PC-3 (cell line): ENCODE results near the gene SPG11. TPM values are rescaled to one million over a fixed set of nuclear protein-coding genes. Genes with fewer than 3 reads are reported as not detected.
"Not testable (repeated sequence)": the region's sequence is repeated elsewhere in the genome, so short reads cannot be mapped to it uniquely, and the experiment has no call there.

Source experiments
- ATAC-seq: fragments of 200-7000 bp; cut with Tn5 transposase; 2 replicates; pipeline ENCODE4 v1.9.1; 2020; ENCODE audit warnings: mild to moderate bottlenecking, moderate library complexity
- BruUV-seq: library from RNA; stranded (reverse); fragments of 400-500 nt; replicated peaks from 2 replicates; lab custom pipeline; 2021; lab: Mats Ljungman, UMichigan
- CTCF ChIA-PET: fragments of 300-600 bp; sonication (Branson Sonifier 250); formaldehyde crosslinking; loops from one replicate; lab custom pipeline; 2022; ENCODE audit warnings: antibody characterized with exemption; lab: Charles Lee
- POLR2A ChIA-PET: fragments of 300-600 bp; sonication (Branson Sonifier 250); formaldehyde crosslinking; loops from one replicate; lab custom pipeline; 2022; ENCODE audit warnings: antibody characterized with exemption; ENCODE audit not compliant: unreplicated experiment; lab: Charles Lee
- DNase-seq: peaks from one replicate; pipeline ENCODE4 v3.0.0-alpha.2; 2015
- H2AFZ ChIP-seq: fragments of 300-600 bp; sonication (generic); 2 replicates; pipeline ENCODE4 v1.6.0; 2016; ENCODE audit warnings: antibody characterized with exemption, low read length
- H3F3A ChIP-seq: fragments of 300-600 bp; sonication (generic); one replicate; pipeline ENCODE4 v1.6.0; 2017; ENCODE audit warnings: antibody characterized with exemption, low read length, control low read depth, mild to moderate bottlenecking; ENCODE audit not compliant: unreplicated experiment
- H3K27ac ChIP-seq: fragments of 300-600 bp; sonication (generic); 2 replicates; pipeline ENCODE4 v1.5.1; 2016; ENCODE audit warnings: mild to moderate bottlenecking, low read length
- H3K27me3 ChIP-seq: fragments of 300-600 bp; sonication (generic); 2 replicates; pipeline ENCODE4 v1.6.1; 2016; ENCODE audit warnings: low read length, mixed read lengths
- H3K36me3 ChIP-seq: fragments of 300-600 bp; sonication (generic); 2 replicates; pipeline ENCODE4 v1.6.1; 2016; ENCODE audit warnings: low read depth, mixed run types, low read length, mixed read lengths
- H3K4me1 ChIP-seq: fragments of 300-600 bp; sonication (generic); 2 replicates; pipeline ENCODE4 v1.5.1; 2016; ENCODE audit warnings: low read length; ENCODE audit not compliant: insufficient read depth
- H3K4me2 ChIP-seq: fragments of 300-600 bp; sonication (generic); 2 replicates; pipeline ENCODE4 v1.6.0; 2016; ENCODE audit warnings: low read length
- H3K4me3 ChIP-seq: fragments of 300-600 bp; sonication (generic); 2 replicates; pipeline ENCODE4 v1.5.1; 2016; ENCODE audit warnings: mild to moderate bottlenecking, low read length, mixed read lengths
- H3K79me2 ChIP-seq: fragments of 300-600 bp; sonication (generic); 2 replicates; pipeline ENCODE4 v1.6.1; 2017; ENCODE audit warnings: low read length, mixed read lengths
- H3K9ac ChIP-seq: fragments of 300-600 bp; sonication (generic); 2 replicates; pipeline ENCODE4 v1.6.0; 2016; ENCODE audit warnings: mild to moderate bottlenecking, low read length
- H3K9me2 ChIP-seq: fragments of 300-600 bp; sonication (generic); replicated peaks from 2 replicates; pipeline ENCODE4 v1.6.1; 2016; ENCODE audit warnings: mixed run types, low read length, mixed read lengths
- H3K9me3 ChIP-seq: fragments of 300-600 bp; sonication (generic); 2 replicates; pipeline ENCODE4 v1.6.1; 2016; ENCODE audit warnings: low read length, mixed read lengths
- H4K20me1 ChIP-seq: fragments of 300-600 bp; sonication (generic); 2 replicates; pipeline ENCODE4 v1.6.1; 2016; ENCODE audit warnings: low read length, mixed read lengths
- CTCF ChIP-seq: fragments of 300-600 bp; sonication (generic); conservative IDR thresholded peaks from 2 replicates; pipeline ENCODE4 v1.5.1; 2017; ENCODE audit warnings: antibody characterized with exemption, low read depth, mild to moderate bottlenecking, low read length
- EZH2 ChIP-seq: fragments of 300-600 bp; sonication (generic); IDR thresholded peaks from one replicate; pipeline ENCODE4 v1.6.1; 2017; ENCODE audit warnings: antibody characterized with exemption, mild to moderate bottlenecking, low read length; ENCODE audit not compliant: unreplicated experiment
- EZH2phosphoT487 ChIP-seq: fragments of 300-600 bp; sonication (generic); IDR thresholded peaks from 2 replicates; pipeline ENCODE4 v1.6.1; 2018; ENCODE audit warnings: mild to moderate bottlenecking, antibody characterized with exemption, low read length, borderline replicate concordance
- intact Hi-C: fragments of 100-400 bp; cut with micrococcal nuclease; formaldehyde crosslinking; loops from 2 replicates; pipeline ENCODE4 v1.9.0; 2023
- total RNA-seq: library from RNA; depleted of rRNA; stranded (reverse); fragments of >200 nt; gene quantifications from 2 replicates; pipeline ENCODE4 v1.2.3, GENCODE V29; 2014

The SPG11 gene
- total RNA-seq, 1 experiment from 2014 or later = 37.2 TPM

- TF ChIP-seq EZH2phosphoT487 = no peak
- TF ChIP-seq CTCF = no peak
- no peak for TF ChIP-seq EZH2
- intact Hi-C loops = no loop called here
- no TSS peak for BruUV-seq
- Histone ChIP-seq H3K27ac (no peak overlapping the region), H3K27me3 (no peaks in the 10 kb centered on the region), H3K9ac (no peak overlapping the region), H3K9me2 (no peaks in the 10 kb centered on the region), H3F3A (no peaks in the 10 kb centered on the region), H3K4me1 (peaks cover 13% of the 10 kb centered on the region), H3K4me2 (no peak overlapping the region), H4K20me1 (peaks cover 24% of the 10 kb centered on the region), H3K4me3 (no peak overlapping the region), H3K36me3 (peaks cover 78% of the 10 kb centered on the region), H3K9me3 (no peaks in the 10 kb centered on the region), H3K79me2 (peaks cover 29% of the 10 kb centered on the region), H2AFZ (no peak overlapping the region)
- DNase-seq (no peak), ATAC-seq (no peak)
- CTCF ChIA-PET = no interaction called here
- POLR2A ChIA-PET = no interaction called here
Observed at GRCh38 chr15:44554934-44555723, 108.3 kb downstream of the SPG11 start.

- H2AFZ ChIP-seq = no peak overlapping the region
- ChIA-PET CTCF (interaction anchor here (1.0 kb wide), 2 partner anchors 11 to 122 kb away, joined by 3 to 5 read pairs; no protein-coding TSS in a partner anchor), POLR2A (interaction anchor here (0.6 kb wide), 1 partner anchor 148 kb away, joined by 3 read pairs; no protein-coding TSS in a partner anchor)
- no peaks in the 10 kb centered on the region for H3K9me2 ChIP-seq
- no peak overlapping the region for H3K9ac ChIP-seq
- no peak; the same call in 1 of the 2 replicates for TF ChIP-seq CTCF
- TF ChIP-seq EZH2phosphoT487 = no peak
- TF ChIP-seq EZH2 = no peak
- peaks cover 44% of the 10 kb centered on the region for H4K20me1 ChIP-seq
- no peak for DNase-seq
- H3K4me2 ChIP-seq = no peak overlapping the region
- H3K36me3 ChIP-seq = peaks cover 57% of the 10 kb centered on the region
- intact Hi-C loops = no loop called here
- no peak for ATAC-seq
- peaks cover 8% of the 10 kb centered on the region for H3K4me1 ChIP-seq
- no TSS peak for BruUV-seq
- H3K27me3 ChIP-seq = no peaks in the 10 kb centered on the region
- peaks cover 68% of the 10 kb centered on the region for H3K79me2 ChIP-seq
- no peak overlapping the region for H3K4me3 ChIP-seq
- no peaks in the 10 kb centered on the region for H3F3A ChIP-seq
- H3K27ac ChIP-seq = no peak overlapping the region
- H3K9me3 ChIP-seq = no peaks in the 10 kb centered on the region
Observed at GRCh38 chr15:44550734-44551133, 112.7 kb downstream of the SPG11 start.

- DNase-seq = peak; percentile 62
- H4K20me1 ChIP-seq = peaks cover 45% of the 10 kb centered on the region
- intact Hi-C loops = no loop called here
- H3K9me3 ChIP-seq = no peaks in the 10 kb centered on the region
- no peak overlapping the region for H3K9ac ChIP-seq
- no peak overlapping the region for H2AFZ ChIP-seq
- H3K9me2 ChIP-seq = no peaks in the 10 kb centered on the region
- H3K4me2 ChIP-seq = no peak overlapping the region
- CTCF ChIA-PET = interaction anchor here (0.6 to 1.0 kb wide), 4 partner anchors 11 to 1376 kb away, joined by 3 to 5 read pairs (median 4); no protein-coding TSS in a partner anchor
- no TSS peak for BruUV-seq
- peak; percentile 64 for ATAC-seq
- no peaks in the 10 kb centered on the region for H3K27me3 ChIP-seq
- TF ChIP-seq EZH2 = no peak
- TF ChIP-seq CTCF = peak; percentile 65
- H3K4me3 ChIP-seq = no peak overlapping the region
- peaks cover 55% of the 10 kb centered on the region for H3K36me3 ChIP-seq
- POLR2A ChIA-PET = interaction anchor here (0.6 to 0.7 kb wide), 4 partner anchors 58 to 610 kb away, joined by 3 to 7 read pairs (median 6); no protein-coding TSS in a partner anchor
- no peak overlapping the region for H3K27ac ChIP-seq
- H3K79me2 ChIP-seq = peaks cover 73% of the 10 kb centered on the region
- peaks cover 13% of the 10 kb centered on the region for H3K4me1 ChIP-seq
- H3F3A ChIP-seq = no peaks in the 10 kb centered on the region
Observed at GRCh38 chr15:44550256-44550655, 113.2 kb downstream of the SPG11 start.

- CTCF ChIA-PET, BruUV-seq, H3K27me3 ChIP-seq, ATAC-seq, DNase-seq, H2AFZ ChIP-seq, H3K9me2 ChIP-seq, intact Hi-C loops, H3F3A ChIP-seq, H3K4me2 ChIP-seq, H3K9ac ChIP-seq, H3K9me3 ChIP-seq, H3K27ac ChIP-seq, H3K4me3 ChIP-seq, POLR2A ChIA-PET: not testable (repeated sequence)
- H4K20me1 ChIP-seq = peaks cover 40% of the 10 kb centered on the region
- H3K36me3 ChIP-seq = peaks cover 44% of the 10 kb centered on the region
- H3K79me2 ChIP-seq = peaks cover 77% of the 10 kb centered on the region
- H3K4me1 ChIP-seq = peaks cover 15% of the 10 kb centered on the region
Observed at GRCh38 chr15:44549152-44549551, 114.3 kb downstream of the SPG11 start.
